NB4 (cell line): ENCODE measurements around the gene SECISBP2L.

Source experiments
- DNase-seq: peaks from one replicate; pipeline ENCODE4 v3.0.0; 2010; ENCODE audit warnings: low read depth
- H3K4me3 ChIP-seq: one replicate; pipeline ENCODE4 v1.5.1; 2011; ENCODE audit warnings: mild to moderate bottlenecking, low read depth, low read length, moderate library complexity
- MYC ChIP-seq: IDR thresholded peaks from 2 replicates; pipeline ENCODE4 v1.6.1; 2011; ENCODE audit warnings: low read depth, low read length
- POLR2A ChIP-seq: IDR thresholded peaks from 2 replicates; pipeline ENCODE4 v1.6.1; 2011; ENCODE audit warnings: mild to moderate bottlenecking; ENCODE audit not compliant: insufficient read length; ENCODE audit errors: extremely low read depth
- TF ChIP-seq, protein P1 (sequence below): IDR thresholded peaks from 2 replicates; pipeline ENCODE4 v1.6.1; 2011; ENCODE audit warnings: low read depth, low read length
- TF ChIP-seq, protein P2 (sequence below): IDR thresholded peaks from one replicate; pipeline ENCODE4 v1.5.1; 2012; ENCODE audit warnings: low read depth, low read length

The SECISBP2L gene

DNA sequence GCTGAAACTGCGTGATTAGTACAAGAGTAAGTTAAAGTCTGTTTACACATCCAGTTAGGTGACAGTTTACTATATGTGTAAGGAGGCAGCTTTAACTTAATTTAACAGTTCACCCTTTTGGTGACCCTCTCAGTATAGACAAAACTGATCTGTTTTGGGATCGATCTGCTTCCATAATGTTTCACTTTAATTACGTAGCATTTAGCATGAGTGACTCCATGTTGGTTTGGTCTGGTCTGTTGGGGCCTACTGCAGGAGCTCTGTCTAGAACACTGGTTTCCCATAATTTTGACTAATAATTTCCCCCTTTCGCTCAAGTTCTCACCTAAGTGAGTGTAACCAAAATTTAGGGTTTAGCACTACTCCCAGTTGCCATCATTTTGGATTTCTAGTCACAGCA is 6.4 kb upstream of the SECISBP2L start:
- DNase-seq: no peak
- TF ChIP-seq, protein P1, sequence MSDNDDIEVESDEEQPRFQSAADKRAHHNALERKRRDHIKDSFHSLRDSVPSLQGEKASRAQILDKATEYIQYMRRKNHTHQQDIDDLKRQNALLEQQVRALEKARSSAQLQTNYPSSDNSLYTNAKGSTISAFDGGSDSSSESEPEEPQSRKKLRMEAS: no peak
- TF ChIP-seq POLR2A: no peak
- TF ChIP-seq, protein P2, sequence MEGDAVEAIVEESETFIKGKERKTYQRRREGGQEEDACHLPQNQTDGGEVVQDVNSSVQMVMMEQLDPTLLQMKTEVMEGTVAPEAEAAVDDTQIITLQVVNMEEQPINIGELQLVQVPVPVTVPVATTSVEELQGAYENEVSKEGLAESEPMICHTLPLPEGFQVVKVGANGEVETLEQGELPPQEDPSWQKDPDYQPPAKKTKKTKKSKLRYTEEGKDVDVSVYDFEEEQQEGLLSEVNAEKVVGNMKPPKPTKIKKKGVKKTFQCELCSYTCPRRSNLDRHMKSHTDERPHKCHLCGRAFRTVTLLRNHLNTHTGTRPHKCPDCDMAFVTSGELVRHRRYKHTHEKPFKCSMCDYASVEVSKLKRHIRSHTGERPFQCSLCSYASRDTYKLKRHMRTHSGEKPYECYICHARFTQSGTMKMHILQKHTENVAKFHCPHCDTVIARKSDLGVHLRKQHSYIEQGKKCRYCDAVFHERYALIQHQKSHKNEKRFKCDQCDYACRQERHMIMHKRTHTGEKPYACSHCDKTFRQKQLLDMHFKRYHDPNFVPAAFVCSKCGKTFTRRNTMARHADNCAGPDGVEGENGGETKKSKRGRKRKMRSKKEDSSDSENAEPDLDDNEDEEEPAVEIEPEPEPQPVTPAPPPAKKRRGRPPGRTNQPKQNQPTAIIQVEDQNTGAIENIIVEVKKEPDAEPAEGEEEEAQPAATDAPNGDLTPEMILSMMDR: no peak
- no peak for TF ChIP-seq MYC
- H3K4me3 ChIP-seq: no peak overlapping the region

- H3K4me3 ChIP-seq: no peak overlapping the region
- no peak for DNase-seq
- TF ChIP-seq, protein P1: no peak
- no peak for TF ChIP-seq POLR2A
- TF ChIP-seq, protein P2: no peak
- TF ChIP-seq MYC: no peak
Measured at GRCh38 chr15:49047456-49047855, 1.2 kb upstream of the SECISBP2L start.

GRCh38 chr15:49045751-49046219 is 461 bp downstream of the SECISBP2L start:
- DNase-seq: peak; percentile 50

DNA sequence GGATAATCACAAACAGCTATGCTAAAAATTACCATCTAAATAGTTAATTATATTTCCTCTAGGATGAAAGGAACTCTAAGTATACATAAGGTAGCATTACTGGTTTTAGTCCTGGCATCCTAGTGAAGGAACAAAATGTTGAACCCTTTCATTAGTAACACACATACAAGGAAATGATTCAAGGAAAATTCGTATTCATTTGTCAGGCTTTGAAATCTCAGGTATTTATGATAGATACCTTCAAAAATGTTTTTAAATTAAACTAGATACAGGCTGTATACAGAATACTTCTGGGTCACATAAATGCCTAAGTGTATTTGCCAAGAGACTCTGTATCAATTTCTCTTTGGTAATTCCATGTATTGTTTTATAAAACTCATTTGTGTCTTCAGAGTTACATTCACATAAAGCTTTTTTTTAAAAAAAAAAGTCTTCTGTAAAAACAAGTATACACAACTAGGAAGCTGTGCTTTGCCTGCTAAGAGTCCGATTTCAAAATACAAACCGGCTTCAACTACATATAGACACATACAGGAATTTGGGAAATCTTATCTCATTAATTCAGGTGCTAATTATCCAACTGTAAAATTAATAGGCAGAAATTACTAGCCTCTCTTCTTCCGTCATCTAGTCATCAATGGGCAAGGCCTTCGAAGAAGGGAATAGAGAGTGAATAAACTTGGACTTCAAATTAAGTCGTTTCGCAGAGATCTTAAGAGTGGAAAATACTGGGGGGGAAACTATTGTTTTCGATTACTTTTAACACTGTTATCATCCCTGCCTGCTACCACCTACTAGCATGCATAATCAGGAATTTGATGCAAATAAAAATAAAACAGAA is 1.3 kb downstream of the SECISBP2L start:
- TF ChIP-seq POLR2A (no peak), MYC (no peak)
- TF ChIP-seq, protein P1: no peak
- TF ChIP-seq, protein P2: no peak

More at GRCh38 chr15:49045751-49046219, 461 bp downstream of the SECISBP2L start:
- H3K4me3 ChIP-seq: peak overlapping the region; percentile 78
- TF ChIP-seq, protein P2: no peak
- TF ChIP-seq MYC (no peak), POLR2A (no peak)
- TF ChIP-seq, protein P1: no peak

DNA sequence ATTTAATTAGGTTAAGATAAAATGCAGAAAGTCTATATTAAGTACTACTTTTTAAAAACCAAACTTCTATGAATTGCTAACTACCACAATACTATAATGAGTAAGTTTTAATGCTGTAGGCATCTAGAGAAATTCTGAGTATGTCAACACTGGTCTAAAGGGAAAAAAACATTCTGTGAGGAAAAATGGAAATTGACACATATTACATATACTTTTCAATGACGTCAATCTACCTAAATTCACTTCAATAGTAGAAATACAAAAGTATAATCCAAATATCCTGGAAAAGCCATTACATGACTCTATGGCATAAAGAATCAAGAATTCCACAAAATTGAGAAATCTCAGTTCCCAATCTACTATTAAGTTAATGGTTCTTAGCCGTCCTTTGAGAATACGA is 2.2 kb downstream of the SECISBP2L start:
- TF ChIP-seq MYC (no peak), POLR2A (no peak)
- TF ChIP-seq, protein P1: no peak
- TF ChIP-seq, protein P2: no peak
- DNase-seq: no peak
- H3K4me3 ChIP-seq: peak overlapping the region; percentile 78

More for the DNA sequence above, 1.3 kb downstream of the SECISBP2L start:
- peak; percentile 4 for DNase-seq
- peak overlapping the region; percentile 78 for H3K4me3 ChIP-seq
